Hepatocyte (in vitro differentiated cells): ENCODE measurements around the gene DCDC2B. TPM values are rescaled to one million over a fixed set of nuclear protein-coding genes. Genes with fewer than 3 reads are reported as not detected.

ENCODE experiments used
- DNase-seq: peaks from one replicate; pipeline ENCODE4 v3.0.0-alpha.2; 2016; ENCODE audit warnings: low spot score
- H2AFZ ChIP-seq: fragments of 200-600 bp; sonication (generic); 2 replicates; pipeline ENCODE4 v1.6.0; 2016; ENCODE audit warnings: antibody characterized with exemption, mild to moderate bottlenecking
- H3K27ac ChIP-seq: fragments of 200-600 bp; sonication (generic); 2 replicates; pipeline ENCODE4 v1.5.1; 2016; ENCODE audit warnings: mild to moderate bottlenecking
- H3K27me3 ChIP-seq: fragments of 200-600 bp; sonication (generic); 2 replicates; pipeline ENCODE4 v1.6.1; 2016
- H3K36me3 ChIP-seq: fragments of 200-600 bp; sonication (generic); replicated peaks from 2 replicates; pipeline ENCODE4 v1.5.1; 2016; ENCODE audit warnings: low read depth; ENCODE audit not compliant: insufficient read depth
- H3K4me1 ChIP-seq: fragments of 200-600 bp; sonication (generic); 2 replicates; pipeline ENCODE4 v1.5.1; 2016; ENCODE audit warnings: mild to moderate bottlenecking, moderate library complexity; ENCODE audit not compliant: insufficient read depth
- H3K4me2 ChIP-seq: fragments of 200-600 bp; sonication (generic); 2 replicates; pipeline ENCODE4 v1.6.0; 2016
- H3K4me3 ChIP-seq: fragments of 200-600 bp; sonication (generic); 2 replicates; pipeline ENCODE4 v1.5.1; 2016; ENCODE audit warnings: mild to moderate bottlenecking
- H3K79me2 ChIP-seq: fragments of 200-600 bp; sonication (generic); 2 replicates; pipeline ENCODE4 v1.6.0; 2017; ENCODE audit warnings: mild to moderate bottlenecking
- H3K9me2 ChIP-seq: fragments of 200-600 bp; sonication (generic); replicated peaks from 2 replicates; pipeline ENCODE4 v1.6.0; 2017; ENCODE audit warnings: mild to moderate bottlenecking; ENCODE audit not compliant: insufficient read depth
- H3K9me3 ChIP-seq: fragments of 200-600 bp; sonication (generic); 2 replicates; pipeline ENCODE4 v1.5.1; 2016; ENCODE audit warnings: low read depth, mild to moderate bottlenecking
- H4K20me1 ChIP-seq: fragments of 200-600 bp; sonication (generic); 2 replicates; pipeline ENCODE4 v1.6.0; 2016; ENCODE audit warnings: mild to moderate bottlenecking; ENCODE audit not compliant: insufficient read depth, poor library complexity, severe bottlenecking
- EZH2 ChIP-seq: fragments of 200-600 bp; sonication (generic); IDR thresholded peaks from 2 replicates; pipeline ENCODE4 v1.6.1; 2016; ENCODE audit warnings: antibody characterized with exemption, mild to moderate bottlenecking, borderline replicate concordance
- EZH2phosphoT487 ChIP-seq: fragments of 200-600 bp; sonication (generic); IDR thresholded peaks from one replicate; pipeline ENCODE4 v1.6.1; 2018; ENCODE audit warnings: antibody characterized with exemption, mild to moderate bottlenecking, low read depth, moderate library complexity; ENCODE audit not compliant: unreplicated experiment, severe bottlenecking
- WGBS: methylation state at CpG from one replicate; pipeline ENCODE4 v1.1.6; 2016; ENCODE audit warnings: low lambda C conversion rate; ENCODE audit errors: missing lambda C conversion rate; 5-methylcytosine and 5-hydroxymethylcytosine counted together
- polyA plus RNA-seq: library from polyadenylated mRNA; unstranded; fragments of >200 nt; fragmentation: Nextera tagmentation; extraction: Ambion mirVana; gene quantifications from 2 replicates; pipeline ENCODE4 v1.2.1, GENCODE V29; 2016
- total RNA-seq: library from RNA; depleted of rRNA; stranded (reverse); fragments of >200 nt; gene quantifications from 2 replicates; pipeline ENCODE4 v1.2.3, GENCODE V29; 2014
- TF ChIP-seq, protein P1 (sequence below): fragments of 200-600 bp; sonication (generic); IDR thresholded peaks from 2 replicates; pipeline ENCODE4 v1.5.1; 2016; ENCODE audit warnings: antibody characterized with exemption, mild to moderate bottlenecking; ENCODE audit not compliant: poor library complexity

Gene DCDC2B
- total and polyA plus RNA-seq, 2 experiments from 2014 or later, result 0.17 TPM; not detected in 1

DNA sequence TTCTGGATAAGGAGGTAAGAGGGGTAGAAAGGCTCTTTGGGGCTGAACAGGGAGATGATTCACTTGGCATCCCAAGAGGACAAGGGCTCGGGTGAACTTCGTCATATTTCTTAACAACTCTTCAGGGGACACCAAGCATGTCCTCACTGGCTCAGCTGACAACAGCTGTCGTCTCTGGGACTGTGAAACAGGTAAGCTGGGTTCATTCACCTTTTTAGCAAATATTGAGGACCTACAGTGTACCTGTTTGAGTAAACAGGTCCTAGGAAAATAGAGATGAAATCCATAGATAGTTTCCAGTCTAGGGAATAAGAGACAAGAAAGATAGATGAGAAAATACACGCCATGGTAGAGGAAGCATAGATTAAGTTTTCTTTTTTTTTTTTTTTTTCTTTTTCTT is 15.4 kb downstream of the DCDC2B start:
- H3K9me3 ChIP-seq, result no peaks in the 10 kb centered on the region
- peaks cover 44% of the 10 kb centered on the region for H3K79me2 ChIP-seq
- no peak overlapping the region for H3K4me2 ChIP-seq
- TF ChIP-seq EZH2phosphoT487 (no peak), EZH2 (no peak)
- TF ChIP-seq, protein P1, sequence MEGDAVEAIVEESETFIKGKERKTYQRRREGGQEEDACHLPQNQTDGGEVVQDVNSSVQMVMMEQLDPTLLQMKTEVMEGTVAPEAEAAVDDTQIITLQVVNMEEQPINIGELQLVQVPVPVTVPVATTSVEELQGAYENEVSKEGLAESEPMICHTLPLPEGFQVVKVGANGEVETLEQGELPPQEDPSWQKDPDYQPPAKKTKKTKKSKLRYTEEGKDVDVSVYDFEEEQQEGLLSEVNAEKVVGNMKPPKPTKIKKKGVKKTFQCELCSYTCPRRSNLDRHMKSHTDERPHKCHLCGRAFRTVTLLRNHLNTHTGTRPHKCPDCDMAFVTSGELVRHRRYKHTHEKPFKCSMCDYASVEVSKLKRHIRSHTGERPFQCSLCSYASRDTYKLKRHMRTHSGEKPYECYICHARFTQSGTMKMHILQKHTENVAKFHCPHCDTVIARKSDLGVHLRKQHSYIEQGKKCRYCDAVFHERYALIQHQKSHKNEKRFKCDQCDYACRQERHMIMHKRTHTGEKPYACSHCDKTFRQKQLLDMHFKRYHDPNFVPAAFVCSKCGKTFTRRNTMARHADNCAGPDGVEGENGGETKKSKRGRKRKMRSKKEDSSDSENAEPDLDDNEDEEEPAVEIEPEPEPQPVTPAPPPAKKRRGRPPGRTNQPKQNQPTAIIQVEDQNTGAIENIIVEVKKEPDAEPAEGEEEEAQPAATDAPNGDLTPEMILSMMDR, result no peak
- H3K4me1 ChIP-seq, result peaks cover 24% of the 10 kb centered on the region
- H3K4me3 ChIP-seq, result no peak overlapping the region
- H3K27ac ChIP-seq, result peak overlapping the region; percentile 97
- 96% methylated on average over 4 of the region's 4 CpGs for WGBS
- no peaks in the 10 kb centered on the region for H3K9me2 ChIP-seq
- no peak for DNase-seq
- H4K20me1 ChIP-seq, result no peaks in the 10 kb centered on the region
- no peaks in the 10 kb centered on the region for H3K36me3 ChIP-seq
- H3K27me3 ChIP-seq, result no peaks in the 10 kb centered on the region
- H2AFZ ChIP-seq, result no peak overlapping the region

DNA sequence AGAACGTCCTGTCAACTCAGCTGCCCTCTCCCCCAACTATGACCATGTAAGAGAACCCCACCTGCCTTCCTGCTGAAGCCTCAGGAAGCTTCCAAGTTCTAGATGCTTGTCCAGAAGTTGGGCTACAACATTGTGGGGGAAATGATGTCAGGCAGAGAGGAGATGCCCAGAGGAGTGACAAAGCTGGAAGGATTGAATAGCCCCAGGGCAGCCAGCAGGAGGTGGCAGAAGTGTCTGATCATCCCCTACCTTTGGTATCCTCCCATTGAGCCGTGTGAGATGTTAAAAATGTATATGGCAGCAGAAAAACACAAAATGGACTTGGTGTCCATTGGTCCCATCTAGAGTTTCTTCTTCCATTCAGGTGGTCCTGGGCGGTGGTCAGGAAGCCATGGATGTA is 19.9 kb downstream of the DCDC2B start:
- Histone ChIP-seq H3K9me3 (no peaks in the 10 kb centered on the region), H4K20me1 (no peaks in the 10 kb centered on the region), H3K9me2 (no peaks in the 10 kb centered on the region), H3K36me3 (no peaks in the 10 kb centered on the region), H3K4me3 (no peak overlapping the region), H3K27me3 (no peaks in the 10 kb centered on the region), H2AFZ (no peak overlapping the region), H3K4me1 (peaks cover 2% of the 10 kb centered on the region), H3K4me2 (no peak overlapping the region), H3K27ac (no peak overlapping the region), H3K79me2 (peaks cover 5% of the 10 kb centered on the region)
- DNase-seq, result no peak
- WGBS, result 89% methylated on average over 3 of the region's 3 CpGs
- TF ChIP-seq EZH2phosphoT487 (no peak), EZH2 (no peak)
- TF ChIP-seq, protein P1, result no peak

DNA sequence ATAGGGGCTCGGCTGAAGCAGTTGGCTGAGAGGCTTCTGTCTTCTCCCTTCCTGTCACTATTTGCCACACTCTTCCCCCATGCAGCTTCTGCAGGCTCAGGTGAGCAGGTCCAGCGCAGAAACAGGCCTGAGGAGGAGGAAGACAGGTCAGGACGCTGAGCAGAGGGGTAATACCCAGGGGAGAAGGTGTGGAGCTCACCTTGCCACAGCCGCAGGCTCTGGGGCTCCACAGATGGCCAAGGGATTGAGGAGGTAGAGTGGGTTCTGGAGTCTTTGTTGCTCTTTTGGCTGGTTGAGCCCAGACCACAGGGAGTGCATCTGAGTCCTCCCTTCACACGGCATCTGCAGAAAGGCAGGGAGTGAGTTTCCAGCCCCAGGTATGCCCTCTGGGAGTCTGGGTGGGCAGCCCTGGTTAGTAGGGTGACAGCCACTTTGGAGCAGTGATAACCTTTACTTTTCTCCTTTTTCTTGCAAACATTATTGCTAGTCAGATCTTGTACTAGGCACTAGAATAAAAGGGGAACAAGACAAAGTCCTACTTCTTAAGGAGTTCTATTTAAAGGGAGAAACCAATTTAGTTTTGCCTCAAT is 23.0 kb downstream of the DCDC2B start:
- no peak overlapping the region for H2AFZ ChIP-seq
- no peaks in the 10 kb centered on the region for H3K36me3 ChIP-seq
- no peak for DNase-seq
- no peak overlapping the region for H3K27ac ChIP-seq
- WGBS, result 96% methylated on average over 5 of the region's 5 CpGs
- no peaks in the 10 kb centered on the region for H3K79me2 ChIP-seq
- TF ChIP-seq EZH2 (no peak), EZH2phosphoT487 (no peak)
- TF ChIP-seq, protein P1, result no peak
- H3K4me3 ChIP-seq, result no peak overlapping the region
- H3K4me1 ChIP-seq, result no peaks in the 10 kb centered on the region
- no peaks in the 10 kb centered on the region for H4K20me1 ChIP-seq
- no peaks in the 10 kb centered on the region for H3K27me3 ChIP-seq
- no peaks in the 10 kb centered on the region for H3K9me3 ChIP-seq
- H3K4me2 ChIP-seq, result no peak overlapping the region
- H3K9me2 ChIP-seq, result no peaks in the 10 kb centered on the region
